NCI-H2081 treated with DMSO at 0.1 percent for 48 hours (cell line): ENCODE measurements around the gene VDAC1.
A peak's percentile ranks its signal among the peaks of the same experiment; 100 is the strongest.
"Not testable (repeated sequence)": the region's sequence is repeated elsewhere in the genome, so short reads cannot be mapped to it uniquely, and the experiment has no call there.

Experiments used
- DNase-seq: peaks from one replicate; lab custom pipeline; 2025; lab: John Stamatoyannopoulos, UW

The VDAC1 gene

DNA sequence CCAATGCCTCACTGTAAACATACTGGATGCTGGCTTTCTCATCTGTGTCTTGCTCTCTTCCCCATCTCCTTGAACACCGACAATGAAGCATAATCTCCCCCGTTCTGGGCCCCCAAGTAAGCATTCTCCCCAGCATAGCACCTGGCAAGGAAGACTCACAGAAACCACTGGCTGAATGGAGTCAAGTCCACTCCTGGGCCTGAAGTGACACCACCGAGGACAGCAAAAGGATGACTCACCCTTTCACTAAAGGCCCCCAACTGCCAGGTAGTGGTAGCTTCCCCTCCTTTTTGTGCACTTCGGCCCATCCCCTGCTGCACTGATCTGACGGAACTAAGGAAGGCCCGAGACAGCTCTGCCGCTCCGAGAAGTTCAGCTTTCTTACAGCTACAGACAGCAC lies 9.4 kb downstream of the VDAC1 start:
- no peak for DNase-seq

DNA sequence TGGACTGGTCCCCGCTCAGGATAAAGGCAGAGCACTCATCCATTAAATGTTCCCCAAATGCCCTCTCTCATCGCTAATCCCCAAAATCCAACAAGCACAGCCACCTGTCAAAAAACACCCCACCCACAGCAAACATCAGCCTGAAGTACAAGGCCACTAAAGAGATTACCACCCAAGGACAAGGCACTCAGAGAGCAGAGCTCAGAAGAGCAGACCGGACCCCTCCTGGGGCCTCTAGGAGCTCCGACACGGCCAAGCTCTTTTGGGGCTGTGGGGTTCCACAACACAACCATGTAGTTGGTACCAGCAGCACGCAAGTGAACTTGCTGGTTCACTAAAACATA lies 9.8 kb downstream of the VDAC1 start:
- no peak for DNase-seq

DNA sequence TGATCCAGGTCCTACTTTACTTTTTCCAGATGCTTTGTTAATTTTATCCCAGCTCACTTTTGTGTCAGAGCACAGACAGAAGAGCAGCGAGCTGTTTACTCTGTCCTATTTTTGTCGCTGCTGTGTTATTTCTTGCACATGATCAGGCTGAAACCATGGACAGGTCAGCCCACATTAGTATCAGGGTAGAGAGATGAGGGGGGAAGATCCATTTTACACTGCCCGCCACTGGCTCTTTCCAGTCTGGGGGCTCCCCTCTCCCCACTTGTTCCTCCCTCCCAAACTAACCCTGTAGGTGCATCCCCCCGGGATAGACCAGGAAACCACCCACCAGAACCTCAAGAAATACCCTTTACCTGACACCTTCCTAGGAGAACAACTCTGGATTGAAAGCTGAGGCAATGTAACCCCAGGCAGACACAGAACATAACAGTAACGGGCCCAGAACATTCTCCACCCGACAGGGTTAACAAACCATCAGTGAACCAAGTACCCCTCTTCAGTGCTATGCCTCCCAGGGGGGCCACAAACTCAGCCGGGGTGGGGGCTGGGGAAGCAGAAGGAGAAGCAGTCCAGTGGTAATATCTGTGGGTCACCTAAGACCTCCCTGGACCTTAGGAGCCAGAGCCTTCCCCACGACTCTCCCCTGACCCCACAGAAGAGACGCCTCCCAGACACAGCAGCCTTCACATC lies 10.3 kb downstream of the VDAC1 start:
- no peak for DNase-seq

DNA sequence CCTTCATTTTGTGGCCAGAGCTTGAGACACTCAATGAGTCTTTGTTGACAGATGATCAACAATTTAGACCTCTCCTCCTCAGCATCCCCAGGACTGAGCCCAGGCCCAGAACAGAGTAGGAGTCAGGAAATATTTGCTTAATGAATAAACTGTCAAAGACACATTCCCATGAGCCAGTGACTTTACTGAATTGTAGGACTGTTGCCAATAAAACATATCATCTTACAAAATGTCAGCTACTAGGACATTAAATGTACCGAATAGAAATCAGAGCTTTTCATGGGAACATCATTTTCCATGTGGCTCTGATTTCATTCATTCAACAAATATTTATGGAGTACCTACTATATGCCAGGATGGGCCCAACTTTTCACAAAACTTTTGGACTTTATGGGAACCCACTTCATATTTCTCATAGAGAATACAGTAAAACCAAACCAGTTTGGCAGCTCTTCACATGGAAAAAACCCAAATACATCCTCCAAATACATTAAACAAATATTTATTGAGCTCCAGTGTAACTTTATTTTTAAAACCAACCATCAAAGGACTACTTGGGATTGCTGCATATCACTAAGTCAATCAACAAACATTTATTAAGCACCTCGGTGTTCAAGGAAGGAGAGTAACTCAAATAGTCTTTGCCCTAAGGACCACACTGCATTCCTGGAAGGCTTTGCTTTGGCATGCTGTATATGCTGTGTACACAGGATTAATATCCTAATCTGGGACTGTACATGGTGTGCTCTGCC lies 11.4 kb downstream of the VDAC1 start:
- DNase-seq = no peak

DNA sequence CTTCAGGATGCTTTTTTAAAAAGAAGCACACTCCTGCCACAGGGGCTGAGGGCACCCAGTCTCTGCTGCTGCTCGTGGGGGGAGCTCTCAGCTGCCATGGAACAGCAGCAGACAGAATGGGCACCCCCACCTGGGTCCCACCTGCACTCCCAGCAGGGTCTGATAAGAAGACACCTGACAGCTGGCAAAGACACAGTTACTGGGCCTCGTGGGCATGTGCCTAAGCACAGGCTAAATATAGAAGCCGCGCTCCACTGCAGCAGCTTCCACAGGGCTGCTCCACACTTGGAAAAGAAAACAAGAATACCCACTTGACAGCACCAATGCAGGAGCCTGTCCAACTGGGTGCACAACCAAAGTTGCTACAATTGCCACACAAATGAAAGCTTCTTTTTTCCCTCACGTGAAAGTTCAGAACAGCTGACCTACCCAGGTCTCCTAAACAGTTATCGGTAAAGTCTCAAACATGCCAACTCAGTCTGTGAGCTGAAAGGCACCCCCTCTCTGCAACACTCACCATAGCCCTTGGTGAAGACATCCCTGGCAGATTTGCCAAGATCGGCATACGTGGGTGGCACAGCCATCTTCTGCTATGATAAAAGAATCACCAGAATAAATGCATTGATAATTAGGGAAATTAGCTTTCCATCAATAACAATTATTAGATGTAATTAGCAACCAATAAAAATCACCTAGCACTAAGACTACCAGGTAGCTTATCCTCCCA lies 12.2 kb downstream of the VDAC1 start:
- no peak for DNase-seq

DNA sequence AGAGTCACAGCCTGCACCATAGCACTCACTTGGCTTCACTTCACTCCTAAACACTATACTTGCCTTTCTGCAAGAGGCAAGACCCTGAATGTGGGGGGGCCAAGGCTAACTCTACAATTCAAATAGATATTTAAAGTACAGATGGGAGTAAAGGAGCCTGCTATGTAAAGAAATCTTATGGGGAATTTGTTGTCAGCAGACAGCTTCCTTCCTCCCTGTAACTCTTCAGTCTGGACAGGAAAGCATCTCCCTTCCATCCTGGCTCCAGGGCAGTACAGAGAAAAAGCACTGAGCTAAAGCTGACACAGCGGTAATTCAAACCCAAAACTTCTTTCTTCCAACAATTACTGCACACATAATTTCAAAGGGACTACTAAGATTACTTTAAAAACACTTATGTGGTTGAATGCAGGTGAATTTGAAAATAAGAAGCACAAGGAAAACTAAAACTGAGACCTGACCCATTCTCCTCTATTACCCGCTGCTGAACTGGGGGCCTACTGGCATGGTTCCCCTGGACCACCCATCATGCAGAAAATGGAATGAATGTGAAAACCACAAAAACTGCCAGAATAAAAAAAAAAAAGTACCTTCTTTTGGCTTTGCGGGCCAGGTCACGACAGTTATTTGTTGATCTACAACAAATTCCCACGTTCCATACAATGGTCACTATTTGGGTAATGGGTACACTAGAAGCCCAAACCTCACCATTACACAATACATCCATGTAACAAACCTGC lies 13.4 kb downstream of the VDAC1 start:
- no peak for DNase-seq

DNA sequence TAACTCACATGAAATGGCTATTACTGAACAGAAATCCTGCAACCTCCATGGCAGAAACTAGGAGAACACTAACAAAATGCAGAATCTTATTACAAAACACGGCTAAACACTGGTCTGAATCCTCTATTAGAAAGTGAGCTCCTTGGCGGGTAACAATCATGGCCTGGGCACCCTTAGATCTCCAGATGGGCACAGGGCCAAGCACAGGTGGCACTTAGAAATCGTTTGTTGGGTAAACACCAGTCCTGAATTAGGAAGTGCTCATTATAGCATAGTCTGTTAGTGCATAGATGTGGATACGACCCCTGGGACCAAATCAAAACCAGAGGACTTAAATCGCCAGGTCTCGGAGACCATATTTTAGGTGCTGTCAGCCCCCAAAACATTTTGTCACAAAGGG lies 14.4 kb downstream of the VDAC1 start:
- DNase-seq = no peak

DNA sequence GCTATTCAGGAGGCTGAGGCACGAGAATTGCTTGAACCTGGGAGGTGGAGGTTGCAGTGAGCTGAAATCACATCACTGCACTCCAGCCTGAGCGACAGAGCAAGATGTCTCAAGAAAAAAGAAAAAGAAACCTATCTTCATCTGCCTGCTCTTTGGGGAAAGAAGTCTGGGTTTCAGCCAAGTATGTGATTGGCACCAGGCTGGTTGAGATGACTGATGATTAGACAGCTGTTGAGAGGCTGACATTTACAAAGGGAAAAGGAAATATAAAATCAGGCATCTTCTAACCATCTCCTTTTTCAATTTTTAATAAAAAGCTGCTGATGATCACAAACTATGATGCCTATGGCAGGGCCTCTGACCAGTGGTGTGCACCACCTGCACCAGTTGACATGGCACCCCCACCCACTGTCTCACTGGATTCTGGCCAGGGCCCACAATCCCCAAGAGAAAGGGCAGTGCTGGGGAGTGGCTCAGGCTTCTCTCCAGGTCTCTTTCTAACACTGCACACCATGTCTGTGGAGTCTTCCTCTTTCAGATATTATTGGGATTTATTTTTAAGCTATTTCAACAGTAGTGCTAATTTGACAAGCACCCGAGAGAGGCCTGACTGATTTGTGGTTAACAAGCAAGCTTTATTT lies 19.1 kb downstream of the VDAC1 start:
- no peak for DNase-seq

DNA sequence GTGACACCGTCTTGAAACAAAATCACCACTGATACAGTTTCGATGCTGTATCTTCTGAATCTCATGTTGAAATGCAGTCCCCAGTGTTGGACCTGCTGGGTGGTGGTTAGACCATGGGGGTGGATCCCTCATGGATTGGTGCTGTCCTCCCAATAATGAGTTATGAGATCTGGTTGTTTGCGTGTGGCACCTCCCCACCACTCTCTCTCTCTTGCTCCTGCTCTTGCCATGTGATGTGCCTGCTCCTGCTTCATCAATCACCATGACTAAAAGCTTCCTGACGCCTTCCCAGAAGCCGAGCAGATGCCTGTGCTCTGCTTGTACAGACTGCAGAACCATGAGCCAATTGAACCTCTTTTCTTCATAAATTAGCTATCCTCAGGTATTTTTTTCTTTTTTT lies 21.1 kb downstream of the VDAC1 start:
- DNase-seq = no peak

DNA sequence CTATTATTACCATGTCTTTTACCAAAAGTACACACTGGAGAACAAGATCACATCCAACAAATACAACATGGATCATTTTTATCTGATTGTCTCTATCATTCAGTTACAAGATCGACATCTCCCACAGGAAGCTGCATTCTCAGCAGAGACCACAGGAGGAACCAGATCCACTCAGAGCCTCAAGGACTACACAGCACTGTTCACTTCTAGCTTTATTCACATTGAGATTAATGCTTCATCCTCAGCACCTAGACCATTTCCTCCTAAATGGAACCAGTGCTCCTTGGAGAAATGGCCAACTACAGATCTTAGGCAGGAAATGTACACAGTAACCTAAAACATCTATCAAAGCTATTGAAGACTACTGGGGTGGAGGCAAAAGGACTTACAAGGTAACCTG lies 23.1 kb downstream of the VDAC1 start:
- DNase-seq = no peak

DNA sequence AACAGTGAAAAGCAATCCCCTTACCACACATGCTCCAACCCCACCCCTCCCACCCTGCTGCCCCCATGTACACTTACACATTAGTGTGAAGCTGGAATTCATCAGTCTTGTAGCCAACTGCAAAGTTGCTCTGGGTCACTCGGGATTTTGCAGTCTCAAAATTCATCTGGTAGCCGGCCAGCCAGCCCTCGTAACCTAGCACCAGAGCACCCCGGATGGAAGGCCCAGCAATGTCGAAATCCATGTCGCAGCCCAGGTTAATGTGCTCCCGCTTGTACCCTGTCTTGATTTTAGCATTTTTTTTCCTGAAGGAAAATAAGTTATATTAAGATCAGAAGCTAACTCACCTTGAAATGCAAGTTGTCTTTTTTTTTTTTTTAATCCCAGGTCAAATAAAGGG lies 24.1 kb downstream of the VDAC1 start:
- no peak for DNase-seq

DNA sequence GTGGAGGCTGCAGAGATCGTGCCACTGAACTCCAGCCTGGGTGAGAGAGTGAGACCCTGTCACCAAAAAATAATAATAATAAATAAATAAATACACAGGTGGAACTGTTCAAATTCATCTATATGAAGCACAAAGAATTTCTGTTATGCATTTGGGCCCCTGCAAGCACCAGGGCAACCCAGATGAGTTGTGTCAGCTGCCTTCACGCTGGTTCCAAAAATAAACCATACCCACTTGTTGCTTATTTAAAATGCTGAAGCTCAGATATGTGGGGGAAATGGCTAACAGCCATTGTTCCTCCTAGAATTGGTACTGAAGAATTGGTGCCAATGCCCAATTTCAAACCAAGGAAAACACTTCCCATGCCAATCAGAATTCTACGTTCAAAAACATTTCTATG lies 25.8 kb downstream of the VDAC1 start:
- no peak for DNase-seq

DNA sequence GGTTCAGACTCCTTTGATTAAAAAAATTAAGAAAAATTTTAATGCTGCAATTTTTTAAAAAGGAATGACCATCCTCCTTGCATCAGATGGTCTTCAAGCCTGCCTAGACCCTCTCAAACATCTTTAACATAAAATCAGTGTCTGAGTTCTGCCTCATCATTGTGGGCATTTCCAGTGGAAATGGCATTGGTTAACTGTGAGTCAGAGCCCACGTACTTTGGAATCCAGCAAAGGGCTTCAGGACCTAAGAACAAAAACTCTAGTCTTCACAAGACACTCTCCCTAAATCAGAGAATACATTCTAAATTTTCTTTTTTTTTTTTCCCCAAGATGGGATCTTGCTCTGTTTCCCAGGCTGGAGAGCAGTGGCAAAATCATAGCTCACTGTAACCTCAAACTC lies 26.9 kb downstream of the VDAC1 start:
- no peak for DNase-seq

DNA sequence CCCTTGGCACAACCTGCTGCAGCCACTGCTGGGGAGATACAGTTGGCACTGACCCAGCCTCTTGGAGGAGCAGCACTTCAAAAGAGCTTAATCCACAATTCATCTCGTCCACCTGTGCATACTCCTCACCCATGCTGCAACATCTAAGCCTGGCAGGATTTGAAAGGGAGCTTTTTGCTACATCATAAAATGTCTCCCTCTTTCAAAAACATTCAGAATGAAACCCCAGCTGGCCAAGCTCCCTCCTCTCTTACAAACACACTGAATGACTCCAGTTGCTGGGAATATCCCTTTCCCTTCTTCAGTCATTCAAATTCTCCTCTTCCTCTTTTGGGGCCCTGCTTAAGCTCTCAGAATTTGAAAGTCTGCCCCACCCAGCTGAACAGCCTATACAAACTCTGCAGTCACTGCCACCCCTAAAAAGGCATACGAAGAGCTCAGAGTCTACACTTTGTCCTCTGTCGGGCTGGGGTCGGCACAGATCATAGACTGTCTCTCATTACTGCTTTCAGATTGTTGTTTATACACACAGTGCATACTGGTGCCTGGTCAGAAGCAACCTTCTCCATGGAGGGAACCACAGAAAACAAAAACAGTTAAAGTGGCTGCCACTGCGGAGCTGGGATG lies 27.5 kb downstream of the VDAC1 start:
- no peak for DNase-seq

DNA sequence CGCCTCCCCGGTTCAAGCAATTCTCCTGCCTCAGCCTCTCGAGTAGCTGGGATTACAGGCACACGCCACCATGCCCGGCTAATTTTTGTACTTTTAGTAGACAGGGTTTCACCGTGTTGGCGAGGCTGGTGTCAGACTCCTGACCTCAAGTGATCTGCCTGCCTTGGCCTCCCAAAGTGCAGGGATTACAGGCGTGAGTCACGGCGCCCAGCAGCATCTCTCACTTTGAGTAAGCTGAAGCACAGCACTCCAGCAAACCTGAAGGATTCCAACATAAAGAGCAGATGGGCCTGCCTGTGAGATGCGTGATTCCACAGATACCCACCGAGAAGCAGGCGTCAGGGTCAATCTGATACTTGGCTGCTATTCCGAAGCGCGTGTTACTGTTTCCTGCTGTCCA lies 29.2 kb downstream of the VDAC1 start:
- not testable (repeated sequence) for DNase-seq

DNA sequence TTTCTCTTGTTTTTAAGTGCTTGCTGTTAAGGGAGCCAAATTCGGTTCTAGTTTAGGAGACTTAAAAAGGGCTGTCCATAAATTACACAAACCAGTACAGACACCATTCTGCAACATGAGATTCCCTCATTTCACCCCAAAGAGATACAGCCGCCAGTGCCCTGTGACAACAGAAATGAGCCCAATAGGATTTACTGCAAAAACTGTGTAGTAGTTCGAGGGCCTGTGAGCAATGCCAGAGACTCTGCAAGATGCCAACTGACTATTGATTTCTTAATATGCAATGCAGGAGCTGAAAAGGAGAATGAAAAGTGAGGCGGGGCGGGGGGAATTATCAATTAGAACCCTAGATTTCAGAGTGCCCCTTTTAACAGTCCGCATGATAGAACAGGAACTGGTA lies 30.6 kb downstream of the VDAC1 start:
- DNase-seq = no peak

DNA sequence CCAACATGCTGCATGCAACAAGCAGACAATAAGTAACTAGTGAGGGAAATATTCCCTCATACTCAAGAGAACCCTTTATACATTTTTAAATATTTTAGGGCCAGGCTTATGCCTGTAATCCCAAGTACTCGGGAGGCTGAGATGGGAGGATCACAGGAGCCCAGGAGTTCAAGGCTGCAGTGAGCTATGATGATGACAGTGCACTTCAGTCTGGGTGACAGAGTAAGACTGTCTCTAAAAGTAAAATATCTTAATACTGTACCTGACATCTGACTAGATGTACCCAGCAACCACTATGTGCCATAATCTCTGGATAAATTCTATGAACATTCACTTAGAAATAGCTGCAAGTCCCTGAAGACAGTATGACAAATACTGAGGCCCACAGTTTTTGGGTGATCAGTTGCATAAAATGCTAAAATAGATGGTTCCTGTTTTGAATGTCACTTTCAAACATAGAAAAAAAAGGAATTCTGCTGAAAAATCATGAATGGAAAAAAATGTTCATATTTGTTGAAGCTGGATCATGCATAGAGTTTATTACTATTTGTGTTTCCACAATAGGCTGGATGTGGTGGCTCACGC lies 34.4 kb downstream of the VDAC1 start:
- DNase-seq = no peak

DNA sequence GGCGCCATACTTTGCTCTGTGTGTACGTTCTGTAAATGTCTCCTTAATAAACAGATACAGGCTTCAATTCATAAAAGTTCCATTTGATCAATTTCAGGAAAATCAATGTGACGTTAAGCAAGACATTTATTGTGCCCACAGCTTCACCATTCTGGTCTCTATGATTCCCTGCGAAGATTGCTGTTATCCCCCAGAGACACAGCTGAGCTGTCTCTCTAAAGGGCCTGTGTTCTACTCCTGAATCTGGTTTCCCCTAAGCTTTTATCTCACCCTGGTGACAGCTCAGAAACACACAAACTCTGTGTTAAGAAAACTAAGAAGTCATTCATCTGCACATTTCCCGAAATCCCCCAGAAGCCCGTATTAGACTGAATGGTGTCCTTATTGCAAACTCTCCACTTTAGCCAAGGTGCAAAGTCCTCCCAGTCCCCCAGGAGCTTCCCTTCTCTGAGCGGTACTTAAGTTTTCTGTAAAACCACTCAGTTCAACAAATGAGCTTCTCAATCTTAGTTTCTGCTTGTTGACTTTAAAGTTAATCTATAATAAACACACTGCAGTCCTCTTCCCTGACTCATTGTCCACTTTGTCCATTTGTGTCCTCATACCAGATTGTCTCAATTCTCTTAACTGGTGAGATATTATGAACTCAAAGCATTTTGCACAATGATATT lies 35.0 kb downstream of the VDAC1 start:
- DNase-seq = no peak

DNA sequence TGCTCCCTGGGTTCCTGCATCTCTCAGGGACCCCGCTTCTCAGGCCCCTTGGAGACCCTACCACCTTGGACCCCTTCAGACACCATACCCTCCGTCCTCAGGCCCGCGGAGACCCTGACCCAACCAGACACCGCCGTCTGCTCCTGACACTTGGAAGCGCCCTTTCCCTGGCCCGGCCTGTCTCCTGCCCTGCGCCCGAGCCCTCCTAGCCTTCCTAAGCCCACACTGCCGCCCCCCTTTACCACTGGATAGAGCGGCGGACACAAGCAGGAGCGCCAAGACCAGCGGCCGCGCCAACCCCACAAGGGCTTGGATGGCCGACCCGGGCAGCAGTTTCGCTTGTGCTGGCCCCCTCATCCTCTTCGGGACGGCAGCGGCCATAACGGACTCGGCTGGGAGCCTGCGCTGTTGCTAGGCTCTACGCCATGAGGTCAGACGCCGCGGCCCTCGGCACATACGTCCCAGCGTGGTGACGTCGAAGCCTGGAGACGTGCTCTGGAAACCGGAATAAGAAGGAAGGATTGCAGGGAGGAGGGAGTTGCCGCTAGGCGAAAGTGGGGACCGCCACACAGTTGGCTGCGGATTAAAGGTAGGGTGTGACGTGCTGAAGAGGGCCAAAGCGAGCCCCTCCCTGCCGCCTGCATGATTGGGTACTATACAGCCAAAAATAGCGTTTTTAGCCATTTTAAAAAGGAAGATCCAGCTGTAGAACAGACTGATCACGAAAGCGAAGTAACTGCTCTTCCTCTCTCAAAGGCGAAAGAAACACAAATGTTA lies 36.4 kb downstream of the VDAC1 start, which contains the start of gene C5orf15:
Gene C5orf15, minus strand, starts transcription at position 422 of the 777 bp plus-strand sequence. Its CDS starts 41 bp downstream, at position 381.
- DNase-seq = peak; percentile 73
